Measurements from ENCODE around the gene TMIGD3. TPM values are rescaled to one million over a fixed set of nuclear protein-coding genes. Genes with fewer than 3 reads are reported as not detected.

The TMIGD3 gene
- polyA plus RNA-seq, 4 donors: 0.72 to 6.2 (median 2.4) TPM

DNA sequence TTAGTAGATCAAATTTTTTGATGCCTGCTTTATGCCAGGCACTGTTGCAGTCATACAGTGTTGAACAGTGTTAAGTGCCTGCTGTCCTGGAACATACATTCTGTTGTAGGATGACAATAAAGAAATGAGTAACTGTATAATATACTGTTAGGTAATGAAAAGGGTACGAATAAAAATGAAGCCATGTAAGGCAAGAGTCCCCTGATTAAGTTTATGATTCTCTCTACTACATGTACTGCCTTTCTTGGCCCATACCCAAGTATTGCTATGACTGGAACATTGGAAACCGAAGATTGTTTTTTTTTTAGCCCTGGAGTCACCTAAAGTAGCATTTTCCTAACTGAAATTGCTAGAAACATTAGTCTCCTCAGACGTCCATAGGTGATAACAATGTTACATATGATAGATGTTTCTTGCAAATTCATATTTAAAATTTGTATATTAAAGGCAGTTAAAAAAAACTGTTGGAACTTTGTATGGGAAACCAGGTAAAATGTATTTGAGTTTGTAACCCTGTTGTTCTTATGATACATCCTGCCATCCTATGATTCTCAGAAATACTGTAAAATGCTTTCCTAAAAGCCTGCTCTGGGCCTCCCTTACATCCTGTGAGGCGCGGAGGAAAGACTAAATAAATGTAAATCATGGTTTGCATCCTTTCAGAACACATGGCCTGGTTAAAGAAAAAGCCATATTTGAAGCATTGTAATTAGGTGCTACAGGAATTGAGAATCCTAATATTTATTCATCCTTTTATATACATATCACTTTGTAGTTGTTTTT, 48.4 kb downstream of the TMIGD3 start:
- no peak overlapping the region for H3K27ac ChIP-seq (ENCODE audit: low read depth in 1 of 3, low read length in 2 of 3)
- H3K36me3 ChIP-seq (ENCODE audit: control insufficient read depth in 3 of 3, insufficient read depth in 2 of 3, low read depth in 1 of 3, low read length in 3 of 3): peaks cover 4 to 18% (median 18%) of the 10 kb centered on the region in 3 donors
- peaks cover 2 to 9% (median 9%) of the 10 kb centered on the region in 3 donors for H3K4me1 ChIP-seq (ENCODE audit: control insufficient read depth in 3 of 3, insufficient read depth in 2 of 3, low read depth in 1 of 3, low read length in 2 of 3)
- DNase-seq: no peak
- WGBS, 3 donors: 50 to 58% (median 55%) methylated on average over 5 of the region's 5 CpGs
- no peak overlapping the region for H3K4me3 ChIP-seq (ENCODE audit: low read depth in 1 of 3, low read length in 3 of 3)
- H3K27me3 ChIP-seq (ENCODE audit: control insufficient read depth in 3 of 3, insufficient read depth in 3 of 3, low read length in 3 of 3): no peaks in the 10 kb centered on the region
- no peak for FAIRE-seq
- no peaks in the 10 kb centered on the region for H3K9me3 ChIP-seq (ENCODE audit: control insufficient read depth in 2 of 2, insufficient read depth in 1 of 2, low read depth in 1 of 2, low read length in 1 of 2)

- 86 to 92% (median 88%) methylated on average over 3 of the region's 3 CpGs for WGBS, 3 donors
- peaks cover 4 to 14% (median 13%) of the 10 kb centered on the region in 3 donors for H3K36me3 ChIP-seq (ENCODE audit: control insufficient read depth in 3 of 3, insufficient read depth in 2 of 3, low read depth in 1 of 3, low read length in 3 of 3)
- FAIRE-seq (no peak), DNase-seq (no peak)
- H3K9me3 ChIP-seq (ENCODE audit: control insufficient read depth in 2 of 2, insufficient read depth in 1 of 2, low read depth in 1 of 2, low read length in 1 of 2): no peaks in the 10 kb centered on the region
- H3K4me3 ChIP-seq (ENCODE audit: low read depth in 1 of 3, low read length in 3 of 3): no peak overlapping the region
- H3K4me1 ChIP-seq (ENCODE audit: control insufficient read depth in 3 of 3, insufficient read depth in 2 of 3, low read depth in 1 of 3, low read length in 2 of 3): peaks cover 2 to 10% (median 9%) of the 10 kb centered on the region in 3 donors
- H3K27ac ChIP-seq (ENCODE audit: low read depth in 1 of 3, low read length in 2 of 3): no peak overlapping the region
- no peaks in the 10 kb centered on the region for H3K27me3 ChIP-seq (ENCODE audit: control insufficient read depth in 3 of 3, insufficient read depth in 3 of 3, low read length in 3 of 3)
Observed at GRCh38 chr1:111453706-111454105, 49.7 kb downstream of the TMIGD3 start.

- DNase-seq (no peak), FAIRE-seq (no peak)
- Histone ChIP-seq H3K36me3 (ENCODE audit: control insufficient read depth in 3 of 3, insufficient read depth in 2 of 3, low read depth in 1 of 3, low read length in 3 of 3) (peaks cover 0 to 11% (median 9%) of the 10 kb centered on the region in 3 donors), H3K4me3 (ENCODE audit: low read depth in 1 of 3, low read length in 3 of 3) (no peak overlapping the region), H3K9me3 (ENCODE audit: control insufficient read depth in 2 of 2, insufficient read depth in 1 of 2, low read depth in 1 of 2, low read length in 1 of 2) (no peaks in the 10 kb centered on the region), H3K27me3 (ENCODE audit: control insufficient read depth in 3 of 3, insufficient read depth in 3 of 3, low read length in 3 of 3) (no peaks in the 10 kb centered on the region), H3K27ac (ENCODE audit: low read depth in 1 of 3, low read length in 2 of 3) (no peak overlapping the region), H3K4me1 (ENCODE audit: control insufficient read depth in 3 of 3, insufficient read depth in 2 of 3, low read depth in 1 of 3, low read length in 2 of 3) (peaks cover 2 to 12% (median 10%) of the 10 kb centered on the region in 3 donors)
- WGBS, 3 donors: 77 to 88% (median 79%) methylated on average over 3 of the region's 3 CpGs
Observed at GRCh38 chr1:111452581-111452980, 50.9 kb downstream of the TMIGD3 start.

GRCh38 chr1:111450185-111450584, 53.2 kb downstream of the TMIGD3 start:
- FAIRE-seq (no peak), DNase-seq (no peak)
- Histone ChIP-seq H3K27ac (ENCODE audit: low read depth in 1 of 3, low read length in 2 of 3) (no peak overlapping the region), H3K36me3 (ENCODE audit: control insufficient read depth in 3 of 3, insufficient read depth in 2 of 3, low read depth in 1 of 3, low read length in 3 of 3) (peaks cover 0 to 12% (median 4%) of the 10 kb centered on the region in 3 donors), H3K9me3 (ENCODE audit: control insufficient read depth in 2 of 2, insufficient read depth in 1 of 2, low read depth in 1 of 2, low read length in 1 of 2) (no peaks in the 10 kb centered on the region), H3K27me3 (ENCODE audit: control insufficient read depth in 3 of 3, insufficient read depth in 3 of 3, low read length in 3 of 3) (no peaks in the 10 kb centered on the region), H3K4me1 (ENCODE audit: control insufficient read depth in 3 of 3, insufficient read depth in 2 of 3, low read depth in 1 of 3, low read length in 2 of 3) (peaks cover 4 to 20% (median 18%) of the 10 kb centered on the region in 3 donors), H3K4me3 (ENCODE audit: low read depth in 1 of 3, low read length in 3 of 3) (peak overlapping the region; percentile 59 to 82 (median 74))
- 33 to 41% (median 38%) methylated on average over 3 of the region's 3 CpGs for WGBS, 3 donors

DNA sequence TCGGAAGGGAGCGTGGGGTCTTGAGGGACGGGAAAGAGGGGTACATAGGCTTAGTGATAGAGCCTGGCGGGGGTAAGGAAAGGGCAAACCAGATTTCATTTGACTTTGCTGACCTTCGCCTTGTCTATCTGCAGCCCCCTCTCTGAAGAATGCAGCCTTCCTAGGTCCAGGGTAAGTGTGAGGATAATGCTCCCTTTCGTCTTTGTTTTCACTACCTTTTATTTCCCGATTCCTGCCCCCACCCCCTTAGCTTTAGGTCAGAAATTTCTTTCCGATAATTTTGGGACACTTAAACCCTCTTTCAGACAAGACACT, 53.8 kb downstream of the TMIGD3 start:
- no peak for FAIRE-seq
- WGBS, 3 donors: 0% methylated on average over 8 of the region's 8 CpGs

GRCh38 chr1:111448918-111449702, 54.3 kb downstream of the TMIGD3 start, which contains the start of the genes ATP5PB and WDR77:
ATP5PB (plus strand) TSS chr1:111449464; CDS start chr1:111449542, 78 bp downstream.
WDR77 (minus strand) TSS chr1:111449256; CDS start chr1:111449169, 87 bp downstream.
- no peaks in the 10 kb centered on the region for H3K27me3 ChIP-seq (ENCODE audit: control insufficient read depth in 3 of 3, insufficient read depth in 3 of 3, low read length in 3 of 3)
- peaks cover 0 to 8% (median 3%) of the 10 kb centered on the region in 3 donors for H3K36me3 ChIP-seq (ENCODE audit: control insufficient read depth in 3 of 3, insufficient read depth in 2 of 3, low read depth in 1 of 3, low read length in 3 of 3)
- peak; percentile 59 for FAIRE-seq
- H3K4me1 ChIP-seq (ENCODE audit: control insufficient read depth in 3 of 3, insufficient read depth in 2 of 3, low read depth in 1 of 3, low read length in 2 of 3): peaks cover 4 to 20% (median 18%) of the 10 kb centered on the region in 3 donors
- peak; percentile 98 to 99 for DNase-seq
- peak within 1 kb of the TSS; percentile 69 to 82 (median 76) for H3K27ac ChIP-seq (ENCODE audit: low read depth in 1 of 3, low read length in 2 of 3)
- WGBS, 3 donors: 0 to 1% (median 1%) methylated on average over 47 to 54 of the region's 54 CpGs
- no peaks in the 10 kb centered on the region for H3K9me3 ChIP-seq (ENCODE audit: control insufficient read depth in 2 of 2, insufficient read depth in 1 of 2, low read depth in 1 of 2, low read length in 1 of 2)
- peak within 1 kb of the TSS; percentile 74 to 82 (median 81) for H3K4me3 ChIP-seq (ENCODE audit: low read depth in 1 of 3, low read length in 3 of 3)

More for the DNA sequence above, 53.8 kb downstream of the TMIGD3 start:
- no peaks in the 10 kb centered on the region for H3K27me3 ChIP-seq (ENCODE audit: control insufficient read depth in 3 of 3, insufficient read depth in 3 of 3, low read length in 3 of 3)
- peaks cover 0 to 12% (median 4%) of the 10 kb centered on the region in 3 donors for H3K36me3 ChIP-seq (ENCODE audit: control insufficient read depth in 3 of 3, insufficient read depth in 2 of 3, low read depth in 1 of 3, low read length in 3 of 3)
- peak overlapping the region; percentile 69 to 82 (median 76) for H3K27ac ChIP-seq (ENCODE audit: low read depth in 1 of 3, low read length in 2 of 3)
- H3K9me3 ChIP-seq (ENCODE audit: control insufficient read depth in 2 of 2, insufficient read depth in 1 of 2, low read depth in 1 of 2, low read length in 1 of 2): no peaks in the 10 kb centered on the region
- peaks cover 4 to 20% (median 18%) of the 10 kb centered on the region in 3 donors for H3K4me1 ChIP-seq (ENCODE audit: control insufficient read depth in 3 of 3, insufficient read depth in 2 of 3, low read depth in 1 of 3, low read length in 2 of 3)
- no peak for DNase-seq
- H3K4me3 ChIP-seq (ENCODE audit: low read depth in 1 of 3, low read length in 3 of 3): peak overlapping the region; percentile 59 to 82 (median 74)

DNA sequence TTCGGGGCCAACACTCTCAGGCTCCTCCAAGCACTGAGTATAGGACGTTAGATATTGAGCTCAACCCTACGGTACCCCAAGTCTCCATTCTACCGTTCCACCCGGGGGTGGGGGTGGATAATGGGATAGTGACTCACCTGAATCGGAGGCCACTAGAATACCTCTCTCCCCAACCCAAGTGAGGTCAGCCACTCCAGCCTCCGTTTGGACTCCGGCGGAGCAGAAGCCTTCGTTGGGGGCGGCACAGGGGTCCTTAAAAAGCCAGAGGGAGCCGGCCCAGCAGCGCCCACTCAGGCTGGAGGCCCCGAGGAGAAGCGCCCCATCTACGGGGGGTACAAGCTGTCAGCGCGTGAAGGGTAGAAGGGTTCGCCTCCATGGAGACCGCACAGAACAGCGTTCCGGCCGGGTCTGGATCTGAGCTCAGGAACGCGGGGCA, 54.9 kb downstream of the TMIGD3 start:
- no peaks in the 10 kb centered on the region for H3K9me3 ChIP-seq (ENCODE audit: control insufficient read depth in 2 of 2, insufficient read depth in 1 of 2, low read depth in 1 of 2, low read length in 1 of 2)
- DNase-seq (no peak), FAIRE-seq (no peak)
- WGBS, 3 donors: 0 to 1% (median 1%) methylated on average over 25 of the region's 25 CpGs
- peak overlapping the region; percentile 38 to 69 (median 65) for H3K27ac ChIP-seq (ENCODE audit: low read depth in 1 of 3, low read length in 2 of 3)
- H3K27me3 ChIP-seq (ENCODE audit: control insufficient read depth in 3 of 3, insufficient read depth in 3 of 3, low read length in 3 of 3): no peaks in the 10 kb centered on the region
- H3K4me3 ChIP-seq (ENCODE audit: low read depth in 1 of 3, low read length in 3 of 3): peak overlapping the region; percentile 74 to 82 (median 81)
- H3K36me3 ChIP-seq (ENCODE audit: control insufficient read depth in 3 of 3, insufficient read depth in 2 of 3, low read depth in 1 of 3, low read length in 3 of 3): peaks cover 2 to 14% (median 5%) of the 10 kb centered on the region in 3 donors
- peaks cover 4 to 20% (median 18%) of the 10 kb centered on the region in 3 donors for H3K4me1 ChIP-seq (ENCODE audit: control insufficient read depth in 3 of 3, insufficient read depth in 2 of 3, low read depth in 1 of 3, low read length in 2 of 3)
